Mesenchymal stem cell (in vitro differentiated cells and primary cell): ENCODE data around the gene AP1M1.

ENCODE experiments used
- DNase-seq: peaks from one replicate; pipeline ENCODE4 v3.0.0-alpha.2; 2013
- H2AFZ ChIP-seq: one replicate; pipeline ENCODE4 v1.6.1; 2013; ENCODE audit warnings: low read depth, mild to moderate bottlenecking, control low read depth, inconsistent platforms, low read length, moderate library complexity
- H2AK5ac ChIP-seq: 2 replicates; pipeline ENCODE4 v1.6.1; 2013; ENCODE audit warnings: low read length, moderate library complexity, mild to moderate bottlenecking, inconsistent platforms; ENCODE audit not compliant: severe bottlenecking
- H2BK120ac ChIP-seq: one replicate; pipeline ENCODE4 v1.6.1; 2013; ENCODE audit warnings: low read depth, mild to moderate bottlenecking, inconsistent platforms, low read length, moderate library complexity
- H2BK12ac ChIP-seq, 2 experiments: one replicate each; pipeline ENCODE4 v1.6.1; 2013; ENCODE audit warnings: inconsistent platforms in 2 of 2, low read length in 2 of 2, mild to moderate bottlenecking in 2 of 2, moderate library complexity in 2 of 2, control low read depth in 1 of 2
- H2BK15ac ChIP-seq: one replicate; pipeline ENCODE4 v1.6.1; 2013; ENCODE audit warnings: mild to moderate bottlenecking, low read depth, inconsistent platforms; ENCODE audit not compliant: poor library complexity, severe bottlenecking
- H2BK5ac ChIP-seq: 2 replicates; pipeline ENCODE4 v1.6.1; 2013; ENCODE audit warnings: low read depth, mild to moderate bottlenecking, low read length, control low read depth, inconsistent platforms; ENCODE audit not compliant: poor library complexity, severe bottlenecking
- H3K14ac ChIP-seq, 2 experiments: one replicate each; pipeline ENCODE4 v1.6.1; 2013; ENCODE audit warnings: inconsistent platforms in 2 of 2, low read length in 2 of 2, control low read depth in 1 of 2, mild to moderate bottlenecking in 1 of 2, moderate library complexity in 1 of 2
- H3K18ac ChIP-seq, 2 experiments: one replicate each; pipeline ENCODE4 v1.6.1; 2013; ENCODE audit warnings: inconsistent platforms in 2 of 2, low read length in 2 of 2, control low read depth in 1 of 2, low read depth in 1 of 2, mild to moderate bottlenecking in 1 of 2
- H3K23ac ChIP-seq, 2 experiments: one replicate each; pipeline ENCODE4 v1.6.1; 2013; ENCODE audit warnings: inconsistent platforms in 2 of 2, low read length in 2 of 2, mild to moderate bottlenecking in 2 of 2, moderate library complexity in 2 of 2, control low read depth in 1 of 2
- H3K27ac ChIP-seq: 2 replicates; pipeline ENCODE4 v1.5.1; 2013; ENCODE audit warnings: mild to moderate bottlenecking, moderate library complexity, low read length, control low read depth, inconsistent platforms; ENCODE audit not compliant: poor library complexity, severe bottlenecking
- H3K27me3 ChIP-seq, 2 experiments: 2 replicates each; pipeline versions ENCODE4 v1.6.1 to v1.7.0; 2013; ENCODE audit warnings: low read length in 2 of 2, mild to moderate bottlenecking in 2 of 2, moderate library complexity in 2 of 2, control low read depth in 1 of 2, inconsistent platforms in 1 of 2; ENCODE audit not compliant: control insufficient read depth in 1 of 2, insufficient read depth in 1 of 2
- H3K36me3 ChIP-seq, 2 experiments: 2 replicates each; pipeline versions ENCODE4 v1.6.1 to v1.7.0; 2013; ENCODE audit warnings: low read length in 2 of 2, control low read depth in 1 of 2, inconsistent platforms in 1 of 2, low read depth in 1 of 2, mild to moderate bottlenecking in 1 of 2; ENCODE audit not compliant: insufficient read depth in 2 of 2, control insufficient read depth in 1 of 2
- H3K4ac ChIP-seq, 2 experiments: one replicate each; pipeline ENCODE4 v1.6.1; 2013; ENCODE audit warnings: inconsistent platforms in 2 of 2, low read length in 2 of 2, mild to moderate bottlenecking in 2 of 2, moderate library complexity in 2 of 2, control low read depth in 1 of 2, low read depth in 1 of 2
- H3K4me1 ChIP-seq: 2 replicates; pipeline ENCODE4 v1.6.1; 2013; ENCODE audit warnings: low read depth, low read length, control low read depth; ENCODE audit not compliant: control insufficient read depth, insufficient read depth
- H3K4me2 ChIP-seq: 2 replicates; pipeline ENCODE4 v1.6.1; 2013; ENCODE audit warnings: low read length, mild to moderate bottlenecking, inconsistent platforms; ENCODE audit not compliant: poor library complexity, severe bottlenecking
- H3K4me3 ChIP-seq, 2 experiments: 2 replicates each; pipeline versions ENCODE4 v1.5.1 to v1.7.0; 2013; ENCODE audit warnings: low read length in 2 of 2, mild to moderate bottlenecking in 2 of 2, control low read depth in 1 of 2, low read depth in 1 of 2; ENCODE audit not compliant: insufficient read depth in 1 of 2
- H3K79me1 ChIP-seq: replicated peaks from 2 replicates; pipeline ENCODE4 v1.6.1; 2013; ENCODE audit warnings: mild to moderate bottlenecking, control low read depth, low read length, inconsistent platforms; ENCODE audit not compliant: poor library complexity, severe bottlenecking
- H3K9ac ChIP-seq: 2 replicates; pipeline ENCODE4 v1.7.0; 2013; ENCODE audit warnings: mild to moderate bottlenecking, low read length, moderate library complexity
- H3K9me3 ChIP-seq: 2 replicates; pipeline ENCODE4 v1.7.0; 2013; ENCODE audit warnings: mild to moderate bottlenecking, low read length; ENCODE audit not compliant: control insufficient read depth
- H4K8ac ChIP-seq: one replicate; pipeline ENCODE4 v1.6.1; 2013; ENCODE audit warnings: inconsistent platforms, mild to moderate bottlenecking, low read length, moderate library complexity
- H4K91ac ChIP-seq: one replicate; pipeline ENCODE4 v1.6.1; 2013; ENCODE audit warnings: mild to moderate bottlenecking, low read length, inconsistent platforms
- WGBS: methylation state at CpG from one replicate; pipeline ENCODE4 v1.1.7; 2013; ENCODE audit warnings: mixed read lengths; 5-methylcytosine and 5-hydroxymethylcytosine counted together

AP1M1 gene

GRCh38 chr19:16154557-16154956, 43.2 kb upstream of the AP1M1 start:
- 83% methylated on average over 8 of the region's 8 CpGs for WGBS
- H3K27ac ChIP-seq: no peak overlapping the region
- no peak overlapping the region for H3K4ac ChIP-seq
- H4K8ac ChIP-seq: no peak overlapping the region
- no peak overlapping the region for H3K18ac ChIP-seq
- no peak overlapping the region for H2AFZ ChIP-seq
- DNase-seq: no peak
- H2AK5ac ChIP-seq: no peak overlapping the region
- H3K36me3 ChIP-seq: no peaks in the 10 kb centered on the region
- no peak overlapping the region for H2BK12ac ChIP-seq
- no peaks in the 10 kb centered on the region for H3K9me3 ChIP-seq
- no peak overlapping the region for H3K9ac ChIP-seq
- no peak overlapping the region for H2BK15ac ChIP-seq
- H3K79me1 ChIP-seq: no peaks in the 10 kb centered on the region
- no peak overlapping the region for H3K4me2 ChIP-seq
- no peaks in the 10 kb centered on the region for H3K4me1 ChIP-seq
- H2BK120ac ChIP-seq: no peak overlapping the region
- H3K14ac ChIP-seq: no peak overlapping the region
- no peak overlapping the region for H4K91ac ChIP-seq
- H3K23ac ChIP-seq: no peak overlapping the region
- H3K4me3 ChIP-seq: no peak overlapping the region
- no peak overlapping the region for H2BK5ac ChIP-seq
- H3K27me3 ChIP-seq: peaks cover 5 to 11% of the 10 kb centered on the region in 2 experiments

GRCh38 chr19:16155128-16155527, 42.6 kb upstream of the AP1M1 start:
- no peak overlapping the region for H2AFZ ChIP-seq
- H3K4ac ChIP-seq: no peak overlapping the region
- no peak overlapping the region for H3K23ac ChIP-seq
- DNase-seq: no peak
- H2BK120ac ChIP-seq: no peak overlapping the region
- 80% methylated on average over 1 of the region's 1 CpG for WGBS
- no peak overlapping the region for H3K18ac ChIP-seq
- H2AK5ac ChIP-seq: no peak overlapping the region
- no peak overlapping the region for H4K91ac ChIP-seq
- no peak overlapping the region for H3K9ac ChIP-seq
- no peaks in the 10 kb centered on the region for H3K36me3 ChIP-seq
- H2BK12ac ChIP-seq: no peak overlapping the region
- no peak overlapping the region for H3K4me3 ChIP-seq
- H3K14ac ChIP-seq: no peak overlapping the region
- no peak overlapping the region for H4K8ac ChIP-seq
- H3K79me1 ChIP-seq: no peaks in the 10 kb centered on the region
- no peak overlapping the region for H3K4me2 ChIP-seq
- H2BK15ac ChIP-seq: no peak overlapping the region
- H3K27me3 ChIP-seq: peaks cover 5 to 11% of the 10 kb centered on the region in 2 experiments
- H3K9me3 ChIP-seq: no peaks in the 10 kb centered on the region
- H2BK5ac ChIP-seq: no peak overlapping the region
- H3K27ac ChIP-seq: no peak overlapping the region
- no peaks in the 10 kb centered on the region for H3K4me1 ChIP-seq

DNA sequence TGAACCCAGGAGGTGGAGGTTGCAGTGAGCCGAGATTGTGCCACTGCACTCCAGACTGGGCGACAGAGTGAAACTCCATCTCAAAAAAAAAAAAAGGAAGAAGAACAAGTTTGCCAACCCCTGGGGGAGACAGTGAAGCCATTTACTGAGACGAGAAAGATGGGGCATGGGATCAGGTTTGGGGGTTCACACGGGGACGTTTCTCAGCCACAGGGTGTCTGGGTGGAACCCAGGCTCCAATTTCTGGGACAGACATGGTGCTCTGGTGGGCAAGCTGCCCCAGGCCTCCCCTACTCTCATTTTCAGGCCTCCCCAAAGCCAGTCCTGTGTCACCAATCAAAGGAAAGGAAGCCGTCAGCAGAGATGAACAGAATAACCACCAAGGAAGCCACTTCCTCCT, 40.8 kb upstream of the AP1M1 start:
- 90% methylated on average over 6 of the region's 6 CpGs for WGBS

GRCh38 chr19:16157601-16158000, 40.1 kb upstream of the AP1M1 start:
- H2AK5ac ChIP-seq: no peak overlapping the region
- no peak overlapping the region for H3K9ac ChIP-seq
- H3K79me1 ChIP-seq: no peaks in the 10 kb centered on the region
- peaks cover 11% of the 10 kb centered on the region for H3K4me1 ChIP-seq
- H4K8ac ChIP-seq: no peak overlapping the region
- no peak overlapping the region for H3K18ac ChIP-seq
- no peak overlapping the region for H2BK15ac ChIP-seq
- H3K14ac ChIP-seq: no peak overlapping the region
- H3K27ac ChIP-seq: no peak overlapping the region
- WGBS: 92% methylated on average over 10 of the region's 10 CpGs
- H3K4ac ChIP-seq: no peak overlapping the region
- no peak overlapping the region for H2BK12ac ChIP-seq
- H3K9me3 ChIP-seq: no peaks in the 10 kb centered on the region
- no peak for DNase-seq
- no peaks in the 10 kb centered on the region for H3K36me3 ChIP-seq
- no peak overlapping the region for H3K4me3 ChIP-seq
- H3K4me2 ChIP-seq: no peak overlapping the region
- no peak overlapping the region for H2BK5ac ChIP-seq
- H4K91ac ChIP-seq: no peak overlapping the region
- H3K27me3 ChIP-seq: peaks cover 5 to 11% of the 10 kb centered on the region in 2 experiments
- H3K23ac ChIP-seq: no peak overlapping the region
- H2AFZ ChIP-seq: no peak overlapping the region
- H2BK120ac ChIP-seq: no peak overlapping the region

More for the DNA sequence above, 40.8 kb upstream of the AP1M1 start:
- Histone ChIP-seq H3K9ac (no peak overlapping the region), H4K91ac (no peak overlapping the region), H3K18ac (no peak overlapping the region), H3K4me2 (no peak overlapping the region), H3K36me3 (no peaks in the 10 kb centered on the region), H2BK5ac (no peak overlapping the region), H3K9me3 (no peaks in the 10 kb centered on the region), H3K27me3 (peaks cover 5 to 11% of the 10 kb centered on the region in 2 experiments), H2BK15ac (no peak overlapping the region), H2AFZ (no peak overlapping the region), H3K4me3 (no peak overlapping the region), H2BK12ac (no peak overlapping the region), H2BK120ac (no peak overlapping the region), H3K4me1 (peaks cover 11% of the 10 kb centered on the region), H3K27ac (no peak overlapping the region), H3K79me1 (no peaks in the 10 kb centered on the region), H2AK5ac (no peak overlapping the region), H3K4ac (no peak overlapping the region), H3K14ac (no peak overlapping the region), H4K8ac (no peak overlapping the region), H3K23ac (no peak overlapping the region)
- DNase-seq: no peak
